ENCODE data around the gene ABHD12B. TPM values are rescaled to one million over a fixed set of nuclear protein-coding genes. Genes with fewer than 3 reads are reported as not detected.

ABHD12B gene
- total and polyA plus RNA-seq, 2 of the 13 experiments (the other 11 are each of a cell fraction or from before 2014, with no cell fraction given), result not detected

GRCh38 chr14:50860478-50861086 is 11.3 kb upstream of the ABHD12B start:
- Histone ChIP-seq H3K4me2 (ENCODE audit: low read depth, low read length) (peak overlapping the region; percentile 98), H3K27ac (ENCODE audit: extremely low read length, insufficient read depth, low read length) (no peak overlapping the region), H3K27me3 (ENCODE audit: control insufficient read depth in 1 of 2, insufficient read depth in 2 of 2, low read length in 2 of 2) (0 out of 5 replicates have a peak, but pooled peaks cover 0 to 3% of the 10 kb centered on the region in 2 experiments), H3K4me1 (ENCODE audit: insufficient read depth, low read length) (peaks cover 28% of the 10 kb centered on the region), H4K20me1 (ENCODE audit: insufficient read depth, low read length) (no peaks in the 10 kb centered on the region), H3K79me2 (ENCODE audit: insufficient read depth, low read length) (no peaks in the 10 kb centered on the region), H3K36me3 (replicated peaks in 1 of 2; ENCODE audit: control insufficient read depth in 1 of 2, insufficient read depth in 2 of 2, low read length in 2 of 2) (no peaks in the 10 kb centered on the region), H3K9me3 (ENCODE audit: low read length) (no peaks in the 10 kb centered on the region), H3K4me3 (replicated peaks in 1 of 3; ENCODE audit: insufficient read depth in 1 of 3, low read depth in 2 of 3, low read length in 3 of 3) (peak overlapping the region; percentile 49 to 93 (median 77)), H2AFZ (ENCODE audit: low read length) (no peak overlapping the region), H3K9ac (ENCODE audit: insufficient read depth, low read depth, low read length) (peak overlapping the region; percentile 55; the same call in 1 of the 2 replicates)
- ATAC-seq (peak; percentile 39), FAIRE-seq (peak; percentile 64), DNase-seq (ENCODE audit: low spot score) (peak; percentile 66)
- in situ Hi-C loops (cut with HindIII; ENCODE audit: extremely low pct_ligation_motif_present, low pct_unique_long_range_greater_than_20kb) (loop anchor here (5.0 kb wide), 1 partner anchor 78 kb away; no protein-coding TSS in a partner anchor), intact Hi-C loops (cut with micrococcal nuclease; ENCODE audit: unreplicated experiment) (loop anchor here (2.0 to 10.0 kb wide), 5 partner anchors 14 to 256 kb away; no protein-coding TSS in a partner anchor)
- 4% methylated on average over 6 of the region's 6 CpGs for WGBS (ENCODE audit: low lambda C conversion rate)
- POLR2A ChIA-PET, result interaction anchor here (0.9 to 2.1 kb wide), 5 partner anchors 14 to 84 kb away, joined by 3 to 10 read pairs (median 4); partner anchors contain the start of gene PYGL
- CTCF ChIA-PET (ENCODE audit: low intra/inter-chr PET ratio, low total read pairs), result interaction anchor here (0.9 kb wide), 1 partner anchor 318 kb away, joined by 3 read pairs; no protein-coding TSS in a partner anchor
- no TSS peak for BruUV-seq (replicated peaks)
- TF ChIP-seq RAD21 (CRISPR knock-in tag; IDR thresholded peaks at IDR 0.05), result peak; percentile 24; the same call in 1 of the 2 replicates
- TF ChIP-seq ZNF296 (CRISPR knock-in tag; conservative IDR thresholded peaks at IDR 0.05), result no peak
- peak; percentile 68 for TF ChIP-seq CTCF (CRISPR knock-in tag; IDR thresholded peaks at IDR 0.05)
- peak; percentile 65 for TF ChIP-seq STAG1 (CRISPR knock-in tag; IDR thresholded peaks at IDR 0.05)
- TF ChIP-seq, protein P1, sequence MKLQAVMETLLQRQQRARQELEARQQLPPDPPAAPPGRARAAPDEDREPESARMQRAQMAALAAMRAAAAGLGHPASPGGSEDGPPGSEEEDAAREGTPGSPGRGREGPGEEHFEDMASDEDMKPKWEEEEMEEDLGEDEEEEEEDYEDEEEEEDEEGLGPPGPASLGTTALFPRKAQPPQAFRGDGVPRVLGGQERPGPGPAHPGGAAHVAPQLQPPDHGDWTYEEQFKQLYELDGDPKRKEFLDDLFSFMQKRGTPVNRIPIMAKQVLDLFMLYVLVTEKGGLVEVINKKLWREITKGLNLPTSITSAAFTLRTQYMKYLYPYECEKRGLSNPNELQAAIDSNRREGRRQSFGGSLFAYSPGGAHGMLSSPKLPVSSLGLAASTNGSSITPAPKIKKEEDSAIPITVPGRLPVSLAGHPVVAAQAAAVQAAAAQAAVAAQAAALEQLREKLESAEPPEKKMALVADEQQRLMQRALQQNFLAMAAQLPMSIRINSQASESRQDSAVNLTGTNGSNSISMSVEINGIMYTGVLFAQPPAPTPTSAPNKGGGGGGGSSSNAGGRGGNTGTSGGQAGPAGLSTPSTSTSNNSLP (IDR thresholded peaks at IDR 0.05; ENCODE audit: low read depth, low read length), result peak; percentile 95
- no peak for TF ChIP-seq ZNF331 (CRISPR knock-in tag; IDR thresholded peaks at IDR 0.05)
- TF ChIP-seq SP5 (CRISPR knock-in tag; IDR thresholded peaks at IDR 0.05; ENCODE audit: borderline replicate concordance, low read depth), result no peak
- peak; percentile 59 for TF ChIP-seq SMC3 (IDR thresholded peaks at IDR 0.05; ENCODE audit: low read length)
- TF ChIP-seq, protein P2, sequence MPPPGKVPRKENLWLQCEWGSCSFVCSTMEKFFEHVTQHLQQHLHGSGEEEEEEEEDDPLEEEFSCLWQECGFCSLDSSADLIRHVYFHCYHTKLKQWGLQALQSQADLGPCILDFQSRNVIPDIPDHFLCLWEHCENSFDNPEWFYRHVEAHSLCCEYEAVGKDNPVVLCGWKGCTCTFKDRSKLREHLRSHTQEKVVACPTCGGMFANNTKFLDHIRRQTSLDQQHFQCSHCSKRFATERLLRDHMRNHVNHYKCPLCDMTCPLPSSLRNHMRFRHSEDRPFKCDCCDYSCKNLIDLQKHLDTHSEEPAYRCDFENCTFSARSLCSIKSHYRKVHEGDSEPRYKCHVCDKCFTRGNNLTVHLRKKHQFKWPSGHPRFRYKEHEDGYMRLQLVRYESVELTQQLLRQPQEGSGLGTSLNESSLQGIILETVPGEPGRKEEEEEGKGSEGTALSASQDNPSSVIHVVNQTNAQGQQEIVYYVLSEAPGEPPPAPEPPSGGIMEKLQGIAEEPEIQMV (CRISPR knock-in tag; IDR thresholded peaks at IDR 0.05; ENCODE audit: low read depth), result no peak
